Vagina (tissue), 2 donors: Measurements from ENCODE around the gene LDB2. TPM values are rescaled to one million over a fixed set of nuclear protein-coding genes. Genes with fewer than 3 reads are reported as not detected.
A peak's percentile ranks its signal among the peaks of the same experiment; 100 is the strongest.

Experiments used
- DNase-seq, 2 donors: peaks; one replicate each; pipeline ENCODE4 v3.0.0-alpha.2; 2017; ENCODE audit errors: extremely low spot score in 2 of 2
- H3K27ac ChIP-seq: fragments of 200-600 bp; sonication (generic); one replicate; pipeline ENCODE4 v1.5.1; 2019
- H3K27me3 ChIP-seq: fragments of 200-600 bp; sonication (generic); one replicate; pipeline ENCODE4 v1.5.1; 2019
- H3K36me3 ChIP-seq, 2 donors: fragments of 200-600 bp; sonication (generic); one replicate each; pipeline ENCODE4 v1.5.1; 2017 to 2019
- H3K4me1 ChIP-seq: fragments of 200-600 bp; sonication (generic); one replicate; pipeline ENCODE4 v1.5.1; 2019
- H3K4me3 ChIP-seq, 2 donors: fragments of 200-600 bp; sonication (generic); 1 replicate in 1 of 2; 2 replicates in 1 of 2; pipeline ENCODE4 v1.5.1; 2016 to 2019
- H3K9me3 ChIP-seq: fragments of 200-600 bp; sonication (generic); one replicate; pipeline ENCODE4 v1.5.1; 2019
- POLR2A ChIP-seq, 2 donors: fragments of 450-650 bp; IDR thresholded peaks; one replicate each; pipeline ENCODE4 v1.6.1; 2017; ENCODE audit warnings: antibody characterized with exemption in 2 of 2, mild to moderate bottlenecking in 2 of 2, moderate library complexity in 2 of 2
- POLR2AphosphoS5 ChIP-seq, 2 donors: sonication (generic); formaldehyde crosslinking; IDR thresholded peaks; one replicate each; pipeline ENCODE4 v1.9.0; 2017; ENCODE audit warnings: antibody characterized with exemption in 2 of 2, mild to moderate bottlenecking in 2 of 2, low read depth in 1 of 2; ENCODE audit not compliant: insufficient read depth in 1 of 2
- intact Hi-C: fragments of 100-400 bp; cut with DNase I; formaldehyde crosslinking; loops from one replicate; pipeline ENCODE4 v1.15.1; 2023
- total RNA-seq: library from RNA; depleted of rRNA; stranded (reverse); fragments of >200 nt; gene quantifications from one replicate; pipeline ENCODE4 v1.2.3, GENCODE V29; 2016
- TF ChIP-seq, protein P1 (sequence below), 3 experiments: fragments of 450-650 bp in 2 of 3; fragments of 200-600 bp in 1 of 3; sonication (generic) in 1 of 3; IDR thresholded peaks; one replicate each; pipeline ENCODE4 v1.5.1; 2017 to 2019; ENCODE audit warnings: antibody characterized with exemption in 3 of 3, mild to moderate bottlenecking in 2 of 3, moderate library complexity in 2 of 3

The LDB2 gene
- total RNA-seq, 1 donor from 2014 or later = 70.0 TPM

DNA sequence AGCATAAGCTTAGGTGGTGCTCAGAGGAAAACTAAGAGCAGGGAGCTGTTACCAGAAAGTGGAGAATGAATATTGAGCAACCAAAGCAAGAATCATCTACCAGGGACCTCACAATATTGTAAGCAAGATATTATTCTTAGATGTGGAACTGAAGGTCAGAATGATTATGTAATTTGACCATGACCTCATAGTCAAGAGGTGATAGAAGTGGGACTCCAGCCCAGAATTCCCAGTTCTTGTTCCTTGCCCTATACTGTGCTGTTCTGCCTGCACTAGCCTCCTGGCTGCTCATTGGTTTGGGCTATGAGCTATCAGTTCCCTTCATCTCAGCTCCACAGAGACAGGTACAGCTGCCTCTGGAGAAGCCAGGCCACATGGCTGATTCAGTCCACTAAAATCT lies 229.4 kb downstream of the LDB2 start:
- no peaks in the 10 kb centered on the region for H3K27me3 ChIP-seq
- TF ChIP-seq POLR2AphosphoS5 (IDR thresholded peaks at IDR 0.05; ENCODE audit: insufficient read depth in 1 of 2, low read depth in 1 of 2) (peak in 1 of 2 donors; percentile 18), POLR2A (IDR thresholded peaks at IDR 0.05) (no peak)
- TF ChIP-seq, protein P1, sequence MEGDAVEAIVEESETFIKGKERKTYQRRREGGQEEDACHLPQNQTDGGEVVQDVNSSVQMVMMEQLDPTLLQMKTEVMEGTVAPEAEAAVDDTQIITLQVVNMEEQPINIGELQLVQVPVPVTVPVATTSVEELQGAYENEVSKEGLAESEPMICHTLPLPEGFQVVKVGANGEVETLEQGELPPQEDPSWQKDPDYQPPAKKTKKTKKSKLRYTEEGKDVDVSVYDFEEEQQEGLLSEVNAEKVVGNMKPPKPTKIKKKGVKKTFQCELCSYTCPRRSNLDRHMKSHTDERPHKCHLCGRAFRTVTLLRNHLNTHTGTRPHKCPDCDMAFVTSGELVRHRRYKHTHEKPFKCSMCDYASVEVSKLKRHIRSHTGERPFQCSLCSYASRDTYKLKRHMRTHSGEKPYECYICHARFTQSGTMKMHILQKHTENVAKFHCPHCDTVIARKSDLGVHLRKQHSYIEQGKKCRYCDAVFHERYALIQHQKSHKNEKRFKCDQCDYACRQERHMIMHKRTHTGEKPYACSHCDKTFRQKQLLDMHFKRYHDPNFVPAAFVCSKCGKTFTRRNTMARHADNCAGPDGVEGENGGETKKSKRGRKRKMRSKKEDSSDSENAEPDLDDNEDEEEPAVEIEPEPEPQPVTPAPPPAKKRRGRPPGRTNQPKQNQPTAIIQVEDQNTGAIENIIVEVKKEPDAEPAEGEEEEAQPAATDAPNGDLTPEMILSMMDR (IDR thresholded peaks at IDR 0.05) = no peak
- no peaks in the 10 kb centered on the region for H3K36me3 ChIP-seq
- H3K4me1 ChIP-seq = no peaks in the 10 kb centered on the region
- H3K4me3 ChIP-seq = no peak overlapping the region
- H3K9me3 ChIP-seq = no peaks in the 10 kb centered on the region
- H3K27ac ChIP-seq = no peak overlapping the region
- no peak for DNase-seq
- intact Hi-C loops = no loop called here

DNA sequence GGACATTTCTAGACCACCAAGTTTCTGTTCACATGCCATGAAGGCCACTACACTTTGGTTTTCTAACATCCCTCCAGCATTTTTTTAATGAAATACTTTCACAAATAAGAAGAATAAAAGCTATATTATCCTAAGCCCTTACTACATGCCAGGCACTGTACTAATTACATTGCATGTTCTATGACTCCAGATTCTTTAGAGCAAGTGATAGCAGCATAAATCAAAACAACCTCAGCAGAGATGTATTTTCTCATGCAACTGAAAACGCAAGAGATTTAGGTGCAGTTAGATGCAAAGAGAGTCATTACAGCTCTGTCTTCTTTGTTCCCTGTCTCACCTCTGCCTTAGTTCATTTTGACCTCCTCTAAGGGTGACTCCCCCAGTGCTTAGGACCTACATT lies 230.0 kb downstream of the LDB2 start:
- no peak for DNase-seq
- Histone ChIP-seq H3K27me3 (no peaks in the 10 kb centered on the region), H3K27ac (no peak overlapping the region), H3K36me3 (no peaks in the 10 kb centered on the region), H3K9me3 (no peaks in the 10 kb centered on the region), H3K4me3 (no peak overlapping the region), H3K4me1 (no peaks in the 10 kb centered on the region)
- TF ChIP-seq, protein P1 (IDR thresholded peaks at IDR 0.05) = no peak
- TF ChIP-seq POLR2AphosphoS5 (IDR thresholded peaks at IDR 0.05; ENCODE audit: insufficient read depth in 1 of 2, low read depth in 1 of 2) (no peak), POLR2A (IDR thresholded peaks at IDR 0.05) (no peak)
- intact Hi-C loops = no loop called here

DNA sequence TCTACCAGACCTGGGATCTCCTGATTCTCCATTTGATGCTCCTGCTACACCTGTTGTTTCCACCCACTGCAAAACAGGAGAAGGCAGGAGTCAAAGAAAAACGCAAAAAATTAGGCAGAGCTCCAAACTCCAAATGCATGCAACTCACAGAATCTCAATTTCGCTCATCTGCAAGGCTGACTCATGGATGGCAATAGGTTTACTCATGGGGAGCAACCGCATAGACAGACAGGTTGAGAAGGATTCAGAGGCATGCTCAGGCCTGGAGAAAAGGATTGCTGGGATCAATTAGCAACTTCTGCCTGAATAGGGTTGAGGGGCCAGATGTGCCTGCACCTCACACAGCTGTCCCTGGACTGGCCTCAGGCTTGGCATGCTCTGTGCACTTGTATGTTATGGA lies 231.0 kb downstream of the LDB2 start:
- Histone ChIP-seq H3K9me3 (no peaks in the 10 kb centered on the region), H3K4me3 (no peak overlapping the region), H3K27me3 (no peaks in the 10 kb centered on the region), H3K27ac (no peak overlapping the region), H3K4me1 (no peaks in the 10 kb centered on the region), H3K36me3 (no peaks in the 10 kb centered on the region)
- intact Hi-C loops = no loop called here
- DNase-seq = no peak
- TF ChIP-seq, protein P1 (IDR thresholded peaks at IDR 0.05) = no peak

DNA sequence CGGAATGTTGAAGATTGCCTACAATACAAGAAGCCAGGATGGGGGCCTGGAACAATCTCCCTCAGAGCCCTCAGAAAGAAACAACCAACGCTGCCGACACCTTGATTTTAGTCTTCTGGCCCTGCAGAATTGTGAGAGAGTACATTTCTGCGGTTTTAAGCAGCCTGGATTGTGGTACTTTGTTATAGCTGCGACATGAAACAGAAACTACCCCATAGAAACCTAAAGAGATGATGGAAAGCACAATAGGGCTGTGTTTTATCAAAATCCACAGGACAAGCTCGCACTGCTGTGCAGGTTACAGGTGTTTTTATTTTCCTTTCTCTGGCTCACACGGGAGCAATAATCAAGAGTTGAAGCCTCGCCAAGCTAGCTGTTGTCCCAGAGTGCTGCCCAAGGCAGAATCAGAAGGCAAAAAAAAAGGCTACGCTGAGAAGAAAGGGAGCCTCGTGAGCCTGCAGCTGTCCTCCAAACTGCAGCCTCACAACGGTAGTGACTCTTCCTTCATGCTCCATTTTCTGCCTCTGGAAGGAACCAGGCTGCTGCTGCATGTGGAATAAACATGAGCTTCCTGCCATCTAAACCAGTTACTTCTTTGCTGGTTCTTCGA lies 232.4 kb downstream of the LDB2 start:
- no peaks in the 10 kb centered on the region for H3K36me3 ChIP-seq
- no peak for DNase-seq
- no peak overlapping the region for H3K4me3 ChIP-seq
- no peaks in the 10 kb centered on the region for H3K4me1 ChIP-seq
- no peak for TF ChIP-seq POLR2AphosphoS5 (IDR thresholded peaks at IDR 0.05; ENCODE audit: insufficient read depth in 1 of 2, low read depth in 1 of 2)
- TF ChIP-seq, protein P1 (IDR thresholded peaks at IDR 0.05) = no peak
- TF ChIP-seq POLR2A (IDR thresholded peaks at IDR 0.05) = no peak
- no peaks in the 10 kb centered on the region for H3K9me3 ChIP-seq
- no peak overlapping the region for H3K27ac ChIP-seq
- no peaks in the 10 kb centered on the region for H3K27me3 ChIP-seq
- intact Hi-C loops = no loop called here

DNA sequence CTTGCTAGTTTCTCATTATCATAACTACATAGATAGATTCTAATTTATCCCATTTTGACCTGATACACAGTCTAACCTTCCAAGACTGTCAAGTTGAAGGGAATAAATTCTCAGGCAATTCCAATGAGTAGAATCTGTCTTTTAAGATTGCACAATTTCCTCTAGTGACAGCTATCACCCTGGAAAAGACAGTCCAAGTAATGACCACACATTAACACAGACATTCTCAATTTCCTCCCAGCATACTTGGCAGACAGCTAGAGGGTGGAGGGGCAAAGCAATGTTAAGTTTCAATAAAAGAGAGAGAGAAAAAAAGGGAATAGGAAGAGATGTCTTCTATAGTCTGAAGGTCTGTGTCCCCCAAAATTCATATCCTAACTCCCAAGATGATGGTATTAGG lies 234.7 kb downstream of the LDB2 start:
- Histone ChIP-seq H3K27ac (no peak overlapping the region), H3K4me1 (peaks cover 6% of the 10 kb centered on the region), H3K27me3 (no peaks in the 10 kb centered on the region), H3K4me3 (no peak overlapping the region), H3K36me3 (no peaks in the 10 kb centered on the region), H3K9me3 (no peaks in the 10 kb centered on the region)
- DNase-seq = no peak
- intact Hi-C loops = no loop called here
- no peak for TF ChIP-seq POLR2A (IDR thresholded peaks at IDR 0.05)
- no peak for TF ChIP-seq POLR2AphosphoS5 (IDR thresholded peaks at IDR 0.05; ENCODE audit: insufficient read depth in 1 of 2, low read depth in 1 of 2)
- TF ChIP-seq, protein P1 (IDR thresholded peaks at IDR 0.05) = no peak
